Activated T-helper 9 cell treated with anti-CD3 and anti-CD28 coated beads, Interleukin-2, amount 50 U/mL, for 16 hours (primary cell): ENCODE data around the gene GLB1L3.

ENCODE experiments used
- DNase-seq: peaks from one replicate; pipeline ENCODE4 v3.0.0-alpha.2; 2020; ENCODE audit warnings: low read depth

The GLB1L3 gene

DNA sequence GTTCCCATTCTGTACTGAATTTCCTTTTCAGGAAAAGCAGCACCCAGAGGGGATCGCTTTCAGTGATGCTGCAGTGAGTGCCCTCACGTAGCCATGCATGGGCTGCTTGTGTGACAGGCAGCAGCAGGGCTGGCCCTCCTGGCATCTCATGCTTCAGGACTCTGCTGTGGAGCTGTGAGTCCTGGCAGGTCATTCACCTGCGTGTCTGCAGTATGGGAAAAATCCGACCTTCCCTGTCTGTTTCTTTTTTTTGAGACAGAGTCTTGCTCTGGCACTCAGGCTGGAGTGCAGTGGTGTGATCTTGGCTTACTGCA, 69.0 kb downstream of the GLB1L3 start:
- no peak for DNase-seq

DNA sequence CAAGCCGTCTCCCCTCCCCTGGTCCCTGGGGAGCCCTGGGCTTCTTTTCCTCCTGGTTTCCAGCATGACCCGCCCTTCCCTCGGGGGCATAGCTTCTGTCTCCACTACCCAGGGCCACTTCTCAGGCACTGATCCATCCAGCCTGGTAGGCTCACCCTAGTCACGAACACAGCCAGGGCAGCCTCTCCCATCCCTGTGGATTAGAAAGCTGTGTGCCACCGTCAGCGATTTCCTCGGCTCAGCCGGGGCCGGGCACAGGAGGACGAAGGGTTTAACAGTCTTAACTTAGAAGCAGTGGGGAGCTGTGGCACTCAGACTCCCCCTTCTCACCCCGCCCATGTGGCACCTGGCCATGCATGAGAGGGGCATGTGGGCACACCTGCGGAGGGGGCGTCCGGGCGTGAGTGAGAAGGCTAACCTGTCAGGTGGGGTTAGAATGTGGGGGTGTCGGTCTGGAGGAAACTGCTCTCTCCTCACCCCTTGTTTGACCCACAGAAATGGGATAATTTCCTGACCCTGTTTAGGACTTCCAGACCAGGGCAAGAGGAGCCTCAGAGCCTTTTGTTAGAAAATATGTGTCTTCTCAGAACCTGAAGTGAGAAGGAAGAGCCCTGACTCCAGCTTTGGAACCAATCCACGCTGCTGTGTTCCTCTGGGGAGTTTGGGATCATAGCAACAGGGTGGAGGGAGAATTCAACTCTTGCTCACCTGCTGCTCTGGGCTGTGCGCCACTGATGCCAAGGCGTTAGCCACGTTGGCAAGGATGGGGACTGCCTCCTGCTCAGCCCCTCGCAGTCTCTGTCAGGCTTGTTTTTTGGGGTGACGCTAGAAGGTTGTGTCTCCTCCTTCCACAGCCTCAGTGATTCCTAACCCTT, 70.2 kb downstream of the GLB1L3 start:
- DNase-seq = no peak

DNA sequence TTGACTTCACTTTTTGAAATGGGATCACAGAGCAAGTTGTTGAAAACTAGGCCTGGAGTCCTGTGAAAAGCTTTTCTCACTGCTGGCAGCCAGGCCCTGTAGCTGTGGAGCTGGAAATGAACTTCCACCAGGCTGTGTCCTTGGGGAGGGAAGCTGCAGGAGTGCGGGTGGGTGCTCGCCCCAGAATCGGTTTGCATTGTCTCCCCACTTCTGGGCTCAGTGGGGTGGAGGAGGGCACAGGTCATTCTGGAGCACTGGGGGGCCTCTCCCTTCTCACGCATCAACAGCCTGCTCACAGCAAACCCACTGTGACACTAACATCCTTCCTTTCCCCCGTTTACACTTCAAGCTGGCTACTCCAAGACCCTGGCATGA, 70.8 kb downstream of the GLB1L3 start:
- DNase-seq = no peak

DNA sequence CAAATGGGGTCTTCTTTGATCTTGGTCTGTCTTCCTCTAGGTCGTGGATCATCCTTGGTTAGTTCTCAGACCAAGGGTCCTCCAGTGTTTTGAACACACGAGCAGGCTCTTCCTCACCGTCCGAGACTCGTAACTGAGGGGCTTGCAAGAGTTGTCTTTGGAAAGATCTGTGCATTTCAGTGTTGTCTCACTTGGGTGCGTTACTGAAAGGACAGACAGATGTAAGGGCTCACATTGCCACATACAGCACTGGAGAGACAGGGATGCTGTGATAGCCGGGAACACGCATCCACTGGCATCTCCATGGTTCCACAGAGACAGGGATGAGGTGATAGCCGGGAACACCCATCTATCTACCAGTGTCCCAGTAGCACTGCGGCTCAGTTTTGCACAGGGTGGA, 71.3 kb downstream of the GLB1L3 start:
- no peak for DNase-seq

DNA sequence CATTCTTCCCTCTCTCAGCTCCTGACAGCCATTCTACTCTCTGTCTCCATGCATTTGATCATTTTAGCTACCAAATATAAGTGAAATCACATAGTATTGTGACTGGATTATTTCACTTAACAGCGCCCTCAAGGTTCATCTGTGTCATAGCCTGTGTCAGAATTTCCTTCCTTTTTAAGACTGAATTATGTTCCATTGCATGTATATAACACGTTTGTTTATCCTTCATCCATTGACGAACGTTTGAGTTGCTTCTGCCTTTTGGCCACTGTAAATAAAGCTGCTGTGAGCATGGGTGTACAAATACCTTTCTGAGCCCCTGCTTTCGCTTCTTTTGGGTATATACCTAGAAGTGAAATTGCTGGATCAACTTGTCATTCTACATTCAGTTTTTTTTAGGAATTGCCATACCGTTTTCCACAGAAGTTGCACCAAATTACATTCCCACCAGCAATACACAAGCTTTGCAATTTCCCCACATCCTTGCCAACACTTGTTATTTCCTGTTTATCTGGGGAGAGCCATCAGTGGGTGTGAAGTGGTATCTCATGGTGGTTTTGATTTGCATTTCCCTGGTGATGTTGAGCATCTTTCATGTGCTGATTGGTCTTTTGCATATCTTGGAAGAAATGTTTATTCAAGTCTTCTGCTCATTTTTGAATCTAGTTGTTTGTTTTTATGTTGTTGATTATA, 73.1 kb downstream of the GLB1L3 start:
- DNase-seq = no peak

DNA sequence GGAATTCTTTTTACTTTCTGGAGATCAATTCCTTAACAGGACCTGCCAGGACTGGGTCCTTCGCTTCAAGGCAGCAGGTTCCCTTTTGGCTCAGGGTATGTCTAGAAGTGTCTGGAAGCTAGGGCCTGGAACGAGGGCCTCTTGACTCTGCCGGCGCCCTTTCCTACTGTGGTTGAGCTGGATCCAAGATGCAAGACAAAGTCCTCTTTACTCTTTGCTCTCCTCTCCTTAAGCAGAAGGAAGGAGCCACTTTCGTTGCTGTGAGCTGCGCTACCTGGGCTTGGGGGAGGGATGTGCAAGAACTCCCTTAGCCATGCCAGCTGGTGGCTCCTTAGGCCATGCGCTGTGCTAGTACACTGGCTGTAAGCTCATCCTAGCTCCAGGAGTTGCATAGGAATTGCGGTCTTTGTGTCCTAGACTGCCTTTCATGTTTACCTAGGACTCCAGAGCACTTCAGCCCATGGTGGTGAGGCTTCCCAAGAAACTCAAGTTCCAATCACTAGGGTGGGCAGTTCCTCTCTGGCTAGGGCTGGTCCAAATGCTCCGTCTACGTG, 73.7 kb downstream of the GLB1L3 start:
- no peak for DNase-seq

DNA sequence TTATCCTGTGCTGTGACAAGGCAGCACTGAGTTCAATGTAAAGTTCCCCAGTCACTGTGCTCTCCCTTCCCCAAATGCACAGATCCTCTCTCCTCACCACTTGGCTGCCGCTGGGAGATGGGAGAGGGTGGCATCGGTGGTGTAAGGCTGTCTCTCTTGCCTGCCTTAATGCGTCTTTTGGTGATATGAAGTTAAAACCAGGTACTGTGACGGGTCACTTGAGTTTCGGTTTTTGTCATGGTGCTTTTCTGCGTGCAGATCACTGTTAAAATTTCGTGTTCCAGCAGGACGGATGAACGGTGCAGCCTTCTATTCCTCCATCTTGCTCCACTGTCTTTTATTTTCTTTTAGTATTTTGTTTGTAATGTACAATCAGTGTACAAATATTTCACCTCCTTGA, 74.2 kb downstream of the GLB1L3 start:
- no peak for DNase-seq

DNA sequence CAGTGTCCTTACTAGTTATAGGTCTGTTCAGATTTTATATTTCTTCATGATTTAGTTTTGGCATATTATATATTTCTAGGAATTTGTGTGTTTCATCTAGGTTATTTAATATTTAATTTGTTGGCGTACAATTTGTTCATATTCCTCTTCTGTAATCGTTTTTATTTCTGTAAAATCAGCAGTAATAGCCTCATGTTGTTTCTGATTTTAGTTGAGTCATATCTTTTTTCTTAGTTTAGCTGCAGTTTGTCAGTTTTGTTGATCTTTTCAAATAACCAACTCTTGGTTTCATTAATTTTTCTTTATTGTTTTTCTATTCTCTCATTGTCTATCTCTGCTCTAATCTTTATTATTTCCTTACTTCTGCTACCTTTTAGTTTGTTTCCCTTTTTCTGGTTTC, 75.9 kb downstream of the GLB1L3 start:
- no peak for DNase-seq

DNA sequence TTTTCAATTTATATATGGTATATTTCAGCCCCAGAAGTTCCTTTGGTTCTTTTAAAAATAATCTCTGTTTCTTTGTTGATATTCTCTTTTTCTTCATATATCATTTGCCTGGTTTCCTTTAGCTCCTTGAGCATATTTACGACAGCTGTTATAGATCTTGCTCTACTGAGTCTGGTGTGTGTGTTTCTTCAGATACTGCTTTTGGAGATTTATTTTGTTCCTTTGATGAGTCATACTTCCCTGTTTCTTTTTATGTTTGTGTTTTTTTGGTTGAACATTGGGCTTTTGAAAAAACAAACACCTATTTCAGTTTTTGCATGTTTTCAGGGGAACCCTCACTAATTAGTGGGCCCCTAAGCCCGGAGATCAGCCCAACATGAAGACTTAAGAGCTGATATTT, 79.0 kb downstream of the GLB1L3 start:
- no peak for DNase-seq

DNA sequence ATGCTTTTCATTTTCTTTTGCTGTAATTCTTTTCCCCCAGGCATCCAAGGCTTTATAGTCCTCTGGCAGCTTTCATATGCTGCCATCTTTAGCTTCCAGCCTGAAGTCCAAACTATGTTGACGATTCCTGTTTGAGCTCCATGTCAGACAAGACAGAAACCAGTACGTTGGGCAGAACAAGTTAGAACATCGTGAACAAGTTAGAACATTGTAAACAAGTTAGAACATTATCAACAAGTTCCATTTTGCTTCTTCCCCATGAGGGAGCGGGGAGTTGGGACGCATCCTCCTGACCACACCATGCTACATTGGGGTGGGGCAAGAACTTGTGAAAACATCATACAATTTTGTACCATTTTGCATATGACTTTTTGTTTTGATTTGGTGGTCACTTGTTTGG, 79.5 kb downstream of the GLB1L3 start:
- no peak for DNase-seq

DNA sequence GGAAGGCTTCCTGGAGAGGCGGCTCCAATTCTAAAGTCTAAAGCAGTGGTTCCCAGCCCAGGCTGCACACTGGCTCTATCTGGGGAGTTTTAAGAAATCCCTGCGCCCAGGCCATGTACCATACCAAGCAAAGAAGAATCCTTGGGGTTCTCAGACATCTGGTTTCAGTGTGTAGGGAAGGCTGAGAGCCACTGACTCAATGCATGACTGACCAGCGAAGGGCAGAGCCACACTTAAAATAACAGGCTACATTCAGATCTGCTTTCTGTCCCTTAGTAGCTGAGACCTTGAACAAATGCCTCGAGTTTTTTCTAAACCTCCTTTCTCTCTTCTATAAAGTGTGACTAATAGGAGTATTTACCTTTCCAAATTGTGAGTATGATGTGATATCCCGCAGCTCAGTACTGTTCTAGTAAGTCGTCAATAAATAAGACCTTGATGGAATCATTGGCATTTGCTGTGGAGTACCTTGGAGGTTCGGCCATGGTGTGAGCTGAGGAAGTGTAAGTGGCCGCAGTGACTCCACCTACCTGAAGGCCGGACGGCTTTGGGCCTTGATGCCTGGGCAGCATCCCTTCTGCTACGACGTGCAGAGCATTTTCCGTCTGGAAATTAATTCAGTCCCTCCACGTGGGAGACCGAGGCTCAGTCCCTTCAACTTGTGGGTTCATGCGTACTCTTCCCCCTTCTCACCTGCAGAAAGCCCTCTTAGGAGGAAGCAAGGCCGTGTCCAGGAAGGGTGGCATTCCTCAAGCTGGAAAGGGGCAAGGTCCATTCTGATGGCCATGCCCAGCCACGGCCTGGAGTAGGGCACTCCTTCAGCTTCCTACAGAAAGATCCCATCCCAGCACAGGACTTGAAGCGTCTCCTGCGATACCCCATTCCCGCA, 80.7 kb downstream of the GLB1L3 start:
- DNase-seq = no peak

DNA sequence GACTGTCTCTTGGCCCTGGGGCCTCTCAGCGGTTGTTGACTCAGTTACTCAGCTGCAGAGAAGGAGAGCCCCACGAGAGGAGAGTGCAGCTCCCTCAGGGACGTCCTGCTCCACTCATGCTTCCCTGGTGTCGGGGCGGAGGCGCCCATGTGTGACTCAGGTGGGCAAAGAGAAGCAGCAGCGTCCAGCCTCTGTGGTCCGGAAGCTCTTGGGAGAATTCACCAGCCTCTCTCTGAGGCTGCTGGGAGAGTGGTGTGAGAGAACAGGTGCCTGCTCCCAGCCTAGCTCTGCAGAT, 81.3 kb downstream of the GLB1L3 start:
- DNase-seq = no peak

DNA sequence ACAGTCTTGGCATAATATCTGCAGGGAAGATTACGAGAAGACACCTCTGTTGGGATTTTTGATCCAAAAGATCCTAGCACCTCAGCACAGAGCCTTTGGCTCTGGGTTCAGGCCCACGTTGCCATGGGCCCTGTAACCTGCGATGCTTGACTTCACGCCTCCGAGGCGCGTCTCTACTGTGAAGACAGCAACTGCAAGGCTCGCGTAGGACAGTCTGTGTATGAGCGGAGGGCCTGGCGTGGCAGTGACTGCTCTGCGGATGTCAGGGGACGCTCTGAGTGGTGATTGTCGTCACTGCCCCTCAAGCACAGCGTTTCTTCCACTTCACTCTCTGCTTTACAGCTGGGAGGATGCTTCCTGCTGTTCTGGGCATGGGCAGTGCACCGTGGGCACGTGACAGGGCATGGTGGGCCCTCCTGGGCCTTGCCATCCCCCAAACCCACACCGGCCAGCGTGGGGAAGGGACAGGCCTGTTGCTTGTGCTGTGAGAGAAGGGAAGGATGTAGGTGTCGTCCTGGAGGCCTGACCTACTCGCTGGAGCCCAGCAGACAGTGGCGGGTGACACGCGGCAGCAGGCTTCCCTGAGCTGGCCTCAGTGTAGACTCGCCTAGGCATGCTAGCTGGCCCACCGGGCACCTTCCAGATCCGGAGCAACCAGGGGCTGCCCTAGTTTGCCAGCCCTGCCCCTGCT, 82.1 kb downstream of the GLB1L3 start:
- DNase-seq = no peak

DNA sequence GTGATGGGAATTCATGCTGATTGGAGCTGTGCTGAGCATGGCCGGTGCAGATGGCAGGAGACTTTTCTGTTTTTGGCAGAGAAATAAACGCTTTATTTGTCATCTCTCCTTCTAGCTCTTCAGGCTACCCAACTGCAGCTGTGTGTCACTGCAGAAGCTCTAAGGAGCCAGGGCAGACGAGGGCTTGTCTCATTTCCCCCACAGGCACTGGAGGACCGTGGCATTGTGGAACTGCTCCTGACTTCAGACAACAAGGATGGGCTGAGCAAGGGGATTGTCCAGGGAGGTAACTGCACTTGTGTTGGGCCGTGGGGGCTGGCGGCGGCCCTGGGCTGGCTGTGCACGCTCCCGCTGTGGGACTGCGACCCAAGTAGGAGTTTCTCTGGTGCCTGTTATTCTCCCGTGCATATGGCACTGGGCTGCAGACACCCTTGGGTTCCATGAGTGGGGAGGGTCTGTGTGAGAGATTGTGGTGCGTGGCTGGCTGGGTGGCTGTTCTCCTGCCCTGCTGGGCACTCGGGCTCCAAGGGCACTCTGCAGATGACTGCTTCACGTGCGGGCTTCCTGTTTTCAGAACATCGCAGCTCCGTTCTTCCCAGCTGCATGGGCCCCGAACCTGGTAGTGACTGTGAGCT, 82.8 kb downstream of the GLB1L3 start:
- DNase-seq = no peak

DNA sequence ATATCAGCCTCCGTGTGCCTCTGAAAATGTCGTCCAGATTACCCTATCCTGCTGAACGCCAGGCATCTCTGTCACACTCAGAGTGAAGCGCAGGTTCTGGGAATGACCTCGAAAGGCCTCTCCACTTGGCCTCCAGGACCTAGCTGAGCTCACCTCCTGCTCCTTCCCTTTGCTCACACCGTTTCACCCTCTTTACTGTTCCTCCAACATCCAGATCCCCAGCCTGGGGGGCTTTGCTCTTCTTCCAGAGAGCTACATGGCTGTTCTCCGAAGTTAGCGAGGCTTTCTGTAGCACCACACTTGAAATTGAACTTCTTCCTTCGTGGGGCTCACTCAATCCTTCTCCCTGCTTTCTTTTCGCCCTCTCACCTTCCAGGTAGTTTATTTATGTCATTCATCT, 83.5 kb downstream of the GLB1L3 start:
- no peak for DNase-seq

DNA sequence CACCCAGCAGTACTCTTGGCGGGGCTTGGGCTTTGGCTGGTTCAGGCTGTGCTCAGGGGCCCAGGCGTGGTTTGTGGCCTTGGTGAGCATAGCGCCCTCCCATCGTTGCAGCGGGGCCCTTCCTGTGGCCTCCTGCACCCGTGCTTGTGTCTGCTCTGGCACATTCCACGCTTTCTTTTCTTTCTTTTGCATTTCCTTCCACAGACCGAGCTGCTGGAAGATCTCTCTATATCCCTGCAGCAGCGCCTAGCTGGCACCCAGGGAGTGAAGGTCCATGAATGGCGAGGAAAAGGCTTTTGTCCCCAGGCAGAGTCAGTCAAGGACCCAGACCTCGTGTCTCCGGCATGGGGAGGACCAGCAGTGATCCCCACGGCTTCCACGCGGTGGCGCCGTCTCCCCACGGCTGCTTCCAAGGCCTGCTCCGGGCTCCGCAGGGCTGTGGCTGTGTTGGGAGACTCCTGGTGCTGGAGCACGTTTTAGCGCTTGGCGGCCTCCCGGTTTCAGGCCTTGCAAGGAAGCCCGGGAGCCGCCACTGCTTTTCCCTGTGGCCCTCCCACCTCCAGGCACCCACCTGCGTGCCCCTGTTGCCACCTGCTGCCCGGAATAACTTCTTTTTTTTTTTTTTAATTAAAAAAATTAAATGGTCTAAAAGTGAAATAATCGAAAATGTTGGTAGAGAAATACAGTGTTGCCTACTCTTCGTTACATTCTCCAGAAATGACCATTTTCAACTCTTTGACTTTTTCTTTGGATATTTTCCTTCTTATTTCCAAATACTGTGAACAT, 84.1 kb downstream of the GLB1L3 start:
- DNase-seq = peak; percentile 52

DNA sequence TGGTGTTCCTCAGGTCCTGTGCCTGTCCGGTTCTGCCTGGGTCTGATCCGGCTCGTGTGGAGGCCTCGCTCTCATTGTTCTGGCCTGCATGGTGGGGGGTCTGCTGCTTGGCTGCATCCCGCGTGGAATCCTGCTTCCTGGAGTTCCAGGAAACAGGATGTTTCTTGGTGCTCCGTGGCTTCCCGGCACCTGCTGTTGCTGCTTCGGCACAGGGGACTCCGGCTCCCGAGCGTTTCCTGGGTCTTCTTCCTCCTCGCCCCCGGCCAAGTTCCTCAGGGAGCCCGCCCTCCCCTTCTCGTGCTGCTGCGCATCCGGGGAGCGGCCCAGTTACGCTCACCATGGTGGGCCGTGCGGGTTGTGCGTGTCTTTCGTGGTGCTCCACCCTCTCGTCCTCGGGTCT, 85.5 kb downstream of the GLB1L3 start:
- DNase-seq = no peak

DNA sequence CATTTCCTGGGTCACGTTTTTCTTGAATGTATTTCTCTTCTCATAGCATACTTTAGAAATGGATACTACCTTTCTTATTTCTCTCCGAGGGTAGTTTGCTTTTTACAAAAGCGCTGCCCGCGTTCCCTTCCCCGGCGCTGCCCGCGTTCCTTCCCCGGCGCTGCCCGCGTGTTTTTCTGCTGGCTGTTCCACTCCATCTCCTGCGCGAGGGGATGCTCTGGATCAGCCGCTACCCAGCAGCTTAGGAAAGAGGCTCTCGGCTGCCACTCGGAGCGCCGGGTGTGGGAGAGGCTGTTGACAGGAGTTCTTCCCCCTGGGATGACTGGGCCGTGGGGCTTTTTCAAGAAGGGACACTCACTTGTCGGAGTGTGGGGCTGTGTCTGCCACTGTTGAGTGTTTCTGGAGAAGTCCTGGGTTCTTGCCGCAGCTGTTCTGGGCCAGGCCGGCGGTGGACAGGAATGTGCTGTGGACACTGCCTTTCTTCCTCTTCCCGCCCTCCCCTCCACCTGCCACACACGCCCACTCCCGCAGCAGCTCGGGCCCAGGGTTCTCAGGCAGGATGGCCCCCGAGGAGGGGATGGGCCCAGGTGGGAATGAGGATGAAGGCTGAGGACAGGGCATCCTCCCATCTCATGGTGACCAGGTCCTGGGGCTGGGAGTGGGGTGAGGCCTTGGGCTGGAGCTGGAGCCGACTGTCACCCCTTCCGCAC, 86.2 kb downstream of the GLB1L3 start:
- no peak for DNase-seq

DNA sequence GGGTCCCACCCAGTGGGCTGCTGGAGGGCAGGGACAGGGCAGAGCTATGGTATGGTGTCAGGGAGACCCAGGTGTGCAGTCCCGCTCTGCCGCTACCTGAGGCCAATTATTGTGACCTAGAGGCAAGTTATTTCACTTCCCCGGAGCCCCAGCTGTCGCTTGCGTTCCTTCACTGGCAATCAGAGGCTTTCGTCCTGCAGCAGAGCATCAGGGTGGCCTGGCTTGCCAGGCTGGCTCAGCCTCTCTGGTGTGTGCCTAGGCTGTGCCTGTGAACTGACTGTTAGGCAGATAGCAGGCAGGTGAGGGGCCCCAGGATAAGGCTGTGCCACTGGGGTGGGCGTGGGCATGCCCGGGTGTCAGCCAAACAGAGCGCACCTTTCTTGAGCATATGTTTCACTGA, 87.0 kb downstream of the GLB1L3 start:
- no peak for DNase-seq

DNA sequence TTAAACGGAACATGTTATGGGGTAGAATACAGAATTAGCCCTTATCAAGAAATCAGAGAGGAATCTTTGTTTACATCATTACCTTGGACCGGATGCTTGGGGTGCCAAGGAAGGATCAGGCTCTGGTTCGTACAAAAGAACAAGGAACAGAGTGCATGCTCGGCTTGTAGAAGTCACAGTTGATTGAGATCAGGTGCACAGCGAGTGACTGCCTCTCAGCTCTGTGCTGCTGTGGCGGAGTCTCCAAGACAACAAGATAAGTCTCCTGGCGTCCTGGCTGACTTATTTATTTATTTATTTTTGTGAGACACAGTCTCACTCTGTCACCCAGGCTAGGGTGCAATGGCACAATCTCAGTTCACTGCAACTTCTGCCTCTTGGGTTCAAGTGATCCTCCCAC, 87.4 kb downstream of the GLB1L3 start:
- DNase-seq = no peak
